Measurements from ENCODE around the gene OTOGL.

DNA sequence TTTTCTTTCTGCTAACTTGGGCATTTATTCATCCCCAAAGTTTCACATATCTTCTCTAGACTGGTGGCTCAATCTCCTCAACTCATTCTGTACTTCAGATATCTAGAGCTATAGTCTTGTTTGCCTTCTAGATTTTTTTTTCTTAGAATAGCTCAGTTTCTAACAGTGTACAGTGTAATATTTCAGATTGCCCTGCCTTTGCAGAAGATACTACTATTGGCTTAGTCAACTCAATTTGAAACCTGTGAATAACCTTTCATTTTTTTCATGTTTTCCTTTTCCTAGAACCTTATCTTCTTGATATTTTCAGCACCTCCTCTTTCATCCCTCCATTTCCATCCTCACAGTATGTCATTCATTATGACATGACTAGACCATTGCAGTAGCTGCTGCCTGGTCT, 69.6 kb downstream of the OTOGL start:
- TF ChIP-seq FOXM1 (IDR thresholded peaks at IDR 0.05; ENCODE audit: borderline replicate concordance) (no peak), ARNT (IDR thresholded peaks at IDR 0.05) (no peak), NFRKB (IDR thresholded peaks at IDR 0.05) (no peak), ELF4 (IDR thresholded peaks at IDR 0.05) (no peak)

Measured in HEK293T (cell line).